Stimulated activated CD4-positive, alpha-beta T cell treated with anti-CD3 and anti-CD28 coated beads, Interleukin-2, amount 100 ng/mL, for 4 hours (primary cell): ENCODE results near the gene MORN2.
"Not testable (repeated sequence)": the region's sequence is repeated elsewhere in the genome, so short reads cannot be mapped to it uniquely, and the experiment has no call there.

ENCODE experiments used
- DNase-seq: peaks from one replicate; pipeline ENCODE4 v3.0.0-alpha.2; 2020; ENCODE audit warnings: low read depth

MORN2 gene

GRCh38 chr2:38875576-38876367, at the start of gene MORN2, which contains the start of gene DHX57:
TSS of gene MORN2 (plus strand) at chr2:38875976.
TSS of gene DHX57 (minus strand) at chr2:38875934. CDS start at chr2:38868405, 7,529 bp downstream.
- DNase-seq = peak; percentile 68

DNA sequence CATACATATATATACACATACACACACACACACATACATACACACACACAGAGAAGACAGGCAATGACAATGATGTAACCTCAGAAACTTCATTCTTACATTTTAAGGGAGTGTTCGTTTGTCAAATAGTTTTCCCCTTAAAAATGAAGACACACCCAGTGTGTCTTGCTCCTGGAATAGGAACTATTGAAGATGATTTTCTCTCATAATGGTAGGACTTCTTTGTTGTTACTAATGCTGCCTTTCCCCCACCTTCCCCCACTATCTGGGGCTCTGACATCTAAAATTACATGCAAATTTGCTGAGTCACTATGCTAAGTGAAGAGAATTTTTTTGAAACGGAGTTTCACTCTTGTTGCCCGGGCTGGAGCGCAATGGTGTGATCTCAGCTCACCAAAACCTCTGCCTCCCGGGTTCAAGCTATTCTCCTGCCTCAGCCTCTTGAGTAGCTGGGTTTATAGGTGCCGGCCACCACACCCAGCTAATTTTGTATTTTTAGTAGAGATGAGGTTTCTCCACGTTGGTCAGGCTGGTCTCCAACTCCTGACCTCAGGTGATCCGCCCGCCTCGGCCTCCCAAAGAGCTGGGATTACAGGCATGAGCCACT, 48.1 kb upstream of the MORN2 start:
- DNase-seq = not testable (repeated sequence)

GRCh38 chr2:38828460-38828859, 47.3 kb upstream of the MORN2 start:
- no peak for DNase-seq

DNA sequence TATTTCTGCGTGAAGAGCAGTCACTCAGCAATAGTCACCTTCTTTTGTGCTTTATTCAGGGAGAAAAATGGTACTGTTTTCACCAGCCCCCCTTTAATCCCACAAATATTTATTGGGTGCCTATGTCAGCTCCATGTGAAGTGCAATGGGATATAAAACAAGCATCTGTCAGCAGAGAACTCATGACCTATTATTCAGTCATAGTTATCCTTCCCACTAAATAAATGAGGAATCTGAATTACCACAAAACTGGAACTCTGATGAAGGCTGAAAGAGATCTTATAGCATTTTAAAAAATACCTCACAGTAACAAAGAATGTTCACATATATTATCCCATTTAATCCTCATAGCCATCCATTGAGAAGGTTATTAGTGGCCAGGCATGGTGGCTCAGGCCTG, 45.8 kb upstream of the MORN2 start:
- no peak for DNase-seq

DNA sequence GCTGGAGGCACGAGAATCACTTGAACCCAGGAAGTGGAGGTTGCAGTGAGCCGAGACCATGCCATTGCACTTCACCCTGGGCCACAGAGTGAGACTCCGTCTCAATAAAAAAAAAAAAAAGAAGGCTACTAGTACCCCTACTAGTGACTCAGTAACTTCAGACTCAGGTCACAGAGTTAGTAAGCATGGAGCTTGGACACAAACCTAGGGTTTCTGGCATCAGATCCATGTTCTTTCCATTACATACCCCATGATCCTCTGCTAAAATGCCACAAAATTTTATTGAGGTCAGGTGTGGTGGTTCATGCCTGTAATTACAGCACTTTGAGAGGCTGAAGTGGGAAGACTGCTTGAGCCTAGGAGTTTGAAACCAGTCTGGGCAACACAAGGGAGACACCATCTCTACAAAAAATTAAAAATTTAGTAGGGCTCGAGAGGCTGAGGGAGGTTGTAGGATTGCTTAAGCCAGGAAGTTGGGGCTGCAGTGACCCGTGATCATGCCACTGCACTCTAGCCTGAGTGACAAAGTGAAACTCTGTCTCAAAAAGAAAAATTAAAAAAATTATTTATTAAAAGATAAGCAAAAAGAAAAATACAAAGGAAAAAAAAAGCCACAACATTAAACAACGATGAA, 45.1 kb upstream of the MORN2 start:
- DNase-seq = no peak

DNA sequence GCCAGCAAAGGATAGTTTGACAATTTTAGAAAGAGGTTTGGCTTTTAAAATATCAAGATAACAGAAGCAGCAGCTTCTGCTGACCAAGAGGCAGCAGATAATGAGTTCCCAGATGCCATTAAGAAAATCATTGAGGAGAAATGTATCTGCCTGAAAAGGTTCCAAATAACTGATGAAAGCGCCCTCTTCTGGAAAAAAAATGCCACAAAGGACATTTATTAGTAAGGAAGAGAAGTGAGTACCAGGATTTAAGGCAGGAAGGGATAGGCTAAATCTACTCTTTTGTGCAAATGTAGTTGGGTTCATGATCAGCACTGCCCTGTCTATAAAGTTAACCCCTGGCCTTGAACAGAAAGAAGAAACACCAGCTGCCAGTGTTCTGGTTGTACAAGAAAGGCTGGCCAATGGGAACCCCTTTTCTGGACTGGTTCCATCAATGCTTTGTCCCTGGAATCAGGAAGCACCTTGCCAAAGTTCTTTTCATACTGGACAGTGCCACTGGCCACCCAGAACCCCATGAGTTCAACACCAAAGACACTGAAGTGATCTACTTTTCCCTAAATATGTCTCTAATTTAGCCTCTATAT, 40.7 kb upstream of the MORN2 start:
- no peak for DNase-seq

- DNase-seq = no peak
Measured at GRCh38 chr2:38835990-38836389, 39.8 kb upstream of the MORN2 start.

GRCh38 chr2:38836791-38837190, 39.0 kb upstream of the MORN2 start:
- no peak for DNase-seq

DNA sequence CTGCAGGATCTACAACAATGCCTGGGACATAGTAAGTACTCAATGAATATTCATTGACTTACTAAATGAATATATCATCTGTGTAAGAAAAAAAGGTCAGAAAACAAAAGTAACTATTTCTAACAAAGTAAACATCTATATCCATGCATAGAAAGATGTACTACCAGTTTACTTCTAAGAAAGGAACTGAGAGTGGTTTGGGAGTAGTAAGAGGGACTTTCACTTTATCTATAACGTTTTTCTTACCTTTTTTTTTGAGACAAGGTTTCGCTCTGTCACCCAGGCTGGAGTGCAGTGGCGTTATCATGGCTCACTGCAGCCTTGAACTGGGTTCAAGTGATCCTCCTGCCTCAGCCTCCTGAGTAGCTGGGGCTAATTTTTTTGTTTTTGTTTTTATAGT, 25.7 kb upstream of the MORN2 start:
- DNase-seq = no peak

DNA sequence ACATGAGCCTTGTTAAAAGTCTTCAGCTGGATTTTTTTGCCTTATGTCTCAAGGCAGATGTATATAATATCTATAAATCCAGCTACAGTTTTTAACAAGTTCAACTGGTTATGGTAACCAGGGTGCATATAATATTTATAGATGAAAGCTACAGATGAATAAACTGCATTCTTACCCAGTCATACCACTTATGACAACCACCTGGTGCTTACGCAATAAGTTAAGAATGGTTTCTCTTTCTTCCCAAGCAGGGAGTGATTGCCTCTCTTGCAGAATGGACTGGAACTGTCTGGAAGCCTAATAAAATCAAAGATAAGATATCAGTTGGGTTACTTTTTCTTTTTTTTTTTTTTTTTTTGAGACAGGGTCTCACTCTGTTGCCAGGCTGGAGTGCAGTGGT, 19.6 kb upstream of the MORN2 start:
- no peak for DNase-seq

DNA sequence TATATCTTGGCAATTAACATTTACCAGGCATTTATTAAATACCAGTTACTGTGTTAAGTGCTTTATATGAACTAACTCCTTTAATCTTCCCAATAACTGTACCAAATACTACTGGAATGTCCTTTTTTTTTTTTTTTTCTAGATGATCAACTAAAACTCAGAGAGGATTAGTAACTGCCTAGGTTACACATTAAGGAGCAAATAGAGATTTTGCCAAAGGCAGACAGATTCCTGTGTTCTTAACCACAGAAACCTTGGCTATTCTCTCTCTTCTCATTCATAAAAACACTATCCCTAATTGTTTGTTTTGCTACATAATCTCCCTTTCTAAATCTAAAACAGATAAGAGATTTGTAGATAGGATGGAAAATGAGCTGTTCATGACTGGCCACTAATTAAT, 13.3 kb upstream of the MORN2 start:
- DNase-seq = no peak

GRCh38 chr2:38863061-38863695, 12.6 kb upstream of the MORN2 start:
- DNase-seq = no peak

GRCh38 chr2:38866773-38867443, 8.9 kb upstream of the MORN2 start:
- DNase-seq = no peak

DNA sequence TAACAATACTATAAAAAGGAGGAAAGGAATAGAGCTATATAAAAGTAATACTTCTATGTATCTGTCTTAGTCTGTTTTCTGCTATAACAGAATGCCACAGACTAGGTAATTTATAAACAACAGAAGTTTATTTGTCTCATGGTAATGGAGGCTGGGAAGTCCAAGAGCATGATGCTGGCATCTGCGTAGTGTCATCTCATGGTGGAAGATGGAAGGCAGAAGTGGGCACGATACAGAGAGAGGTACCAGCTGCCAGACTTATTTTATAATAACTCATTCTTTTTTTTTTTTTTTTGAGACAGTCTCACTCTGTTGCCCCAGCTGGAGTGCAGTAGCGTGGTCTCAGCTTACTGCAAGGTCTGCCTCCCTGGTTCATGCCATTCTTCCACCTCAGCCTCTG, 4.3 kb upstream of the MORN2 start:
- DNase-seq = no peak

- DNase-seq = no peak
Measured at GRCh38 chr2:38873763-38874162, 2.0 kb upstream of the MORN2 start.

GRCh38 chr2:38875227-38875575, 575 bp upstream of the MORN2 start:
- no peak for DNase-seq

DNA sequence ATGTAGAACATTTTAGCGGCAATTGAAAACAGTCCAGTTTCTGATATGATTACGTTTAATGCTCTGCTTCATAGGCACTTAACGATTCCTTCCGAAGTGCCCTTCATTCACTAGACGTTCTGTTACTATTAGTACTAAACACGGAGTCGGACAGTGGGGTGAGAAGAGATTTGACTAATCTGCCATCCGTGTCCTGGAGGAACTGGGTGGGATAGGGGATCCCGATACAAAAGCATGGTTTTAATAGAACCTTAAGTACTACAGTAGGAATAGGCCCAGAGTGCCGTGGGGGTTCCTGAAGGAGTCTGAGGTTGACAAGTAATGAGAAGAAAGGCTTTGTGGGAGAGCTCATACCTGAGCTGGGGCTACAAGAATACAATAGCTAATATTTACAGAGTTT, 631 bp downstream of the MORN2 start:
- DNase-seq = no peak

DNA sequence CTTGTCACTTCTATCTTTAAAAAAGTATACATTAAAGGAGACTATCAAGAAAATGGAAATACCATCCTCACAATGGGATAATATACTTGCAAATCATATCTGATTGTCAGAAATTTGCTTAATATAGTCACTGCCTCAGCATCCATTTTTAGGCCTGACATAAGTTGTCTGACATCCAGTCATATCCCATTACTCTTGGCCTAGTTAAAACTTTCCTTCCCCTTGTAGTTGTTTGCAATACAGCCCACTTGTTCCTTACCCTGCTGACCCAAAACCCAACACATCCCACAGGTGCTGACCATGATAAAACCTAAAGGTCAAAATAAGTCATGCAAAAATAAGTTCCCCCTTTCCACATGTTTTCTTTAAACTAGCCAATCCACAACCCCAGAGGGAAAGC, 10.3 kb downstream of the MORN2 start:
- no peak for DNase-seq

GRCh38 chr2:38887347-38887746, 11.6 kb downstream of the MORN2 start:
- DNase-seq = no peak

- DNase-seq = no peak
Measured at GRCh38 chr2:38887902-38888554, 12.3 kb downstream of the MORN2 start.

DNA sequence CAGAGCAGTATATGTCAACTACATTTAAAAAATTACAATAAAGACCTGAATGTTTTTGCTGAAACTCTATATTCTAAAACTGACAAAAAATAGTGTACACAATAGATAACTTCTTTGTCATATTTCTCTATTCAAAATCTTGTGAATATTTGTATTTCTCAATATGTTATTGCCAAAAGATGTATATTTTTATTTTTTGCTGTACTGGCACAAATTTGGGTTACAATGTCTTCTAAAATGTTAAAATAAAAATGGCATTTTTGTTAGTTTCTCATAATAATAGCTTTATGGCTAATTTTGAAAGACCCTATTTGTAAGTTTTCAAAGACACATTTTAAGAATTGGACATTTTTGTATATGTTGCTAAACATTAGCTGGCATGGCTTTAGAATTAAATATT, 13.3 kb downstream of the MORN2 start:
- DNase-seq = no peak
